ENCODE data around the gene REC8.

- no peak for TF ChIP-seq CTCF (IDR thresholded peaks at IDR 0.05; ENCODE audit: low read depth, low read length)
- TF ChIP-seq MAX (IDR thresholded peaks at IDR 0.05; ENCODE audit: low read depth, low read length) = no peak
Observed at GRCh38 chr14:24219080-24219479, 47.2 kb downstream of the REC8 start.
